HG03060 (cell line): ENCODE results near the gene ZZZ3.
"Not testable (repeated sequence)": the region's sequence is repeated elsewhere in the genome, so short reads cannot be mapped to it uniquely, and the experiment has no call there.

Experiments
- ATAC-seq: cut with Tn5 transposase; IDR thresholded peaks from one replicate; pipeline ENCODE4 v1.9.1; 2021; ENCODE audit warnings: low read depth, moderate number of reproducible peaks; ENCODE audit not compliant: unreplicated experiment

Gene ZZZ3

DNA sequence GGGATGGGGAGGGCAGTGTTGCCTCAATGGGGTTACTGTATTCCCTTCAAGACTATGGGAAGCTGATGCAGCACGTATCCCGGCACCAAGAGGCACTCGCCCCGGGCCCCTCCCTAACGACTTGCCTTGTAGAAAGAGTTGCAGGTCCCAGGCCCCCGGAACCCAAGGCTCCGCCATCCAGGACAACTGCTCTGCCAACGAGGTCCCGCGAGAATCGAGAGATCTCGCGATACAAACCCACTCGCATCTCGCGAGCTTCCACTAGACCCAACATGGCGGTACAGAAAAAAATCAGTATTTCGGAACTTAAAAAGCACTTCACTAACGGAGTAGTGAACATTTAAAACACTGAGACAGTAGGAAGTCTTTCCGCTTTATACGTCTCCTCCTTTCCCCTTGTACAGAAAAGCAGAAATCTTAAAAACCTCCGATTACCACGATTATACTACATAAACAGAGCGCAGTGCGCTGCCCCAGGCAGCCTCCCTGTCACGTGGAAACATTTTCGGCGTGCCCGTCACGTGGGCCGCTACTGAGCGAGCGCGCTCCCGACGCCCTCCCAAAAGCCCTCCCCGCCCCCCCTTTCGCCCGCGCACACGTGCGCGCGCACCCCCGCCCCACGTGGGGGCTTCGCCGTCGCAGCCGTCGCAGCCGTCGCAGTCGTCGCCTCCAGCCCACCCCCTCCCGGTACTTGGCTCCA lies at the start of gene ZZZ3:
TSS of gene ZZZ3 (minus strand) at position 199 of the 700 bp plus-strand sequence. CDS start 49,304 bp downstream, outside the sequence.
- ATAC-seq: peak; percentile 76

GRCh38 chr1:77732090-77732489 lies 49.6 kb upstream of the ZZZ3 start:
- no peak for ATAC-seq

GRCh38 chr1:77725706-77726105 lies 43.2 kb upstream of the ZZZ3 start:
- ATAC-seq: no peak

DNA sequence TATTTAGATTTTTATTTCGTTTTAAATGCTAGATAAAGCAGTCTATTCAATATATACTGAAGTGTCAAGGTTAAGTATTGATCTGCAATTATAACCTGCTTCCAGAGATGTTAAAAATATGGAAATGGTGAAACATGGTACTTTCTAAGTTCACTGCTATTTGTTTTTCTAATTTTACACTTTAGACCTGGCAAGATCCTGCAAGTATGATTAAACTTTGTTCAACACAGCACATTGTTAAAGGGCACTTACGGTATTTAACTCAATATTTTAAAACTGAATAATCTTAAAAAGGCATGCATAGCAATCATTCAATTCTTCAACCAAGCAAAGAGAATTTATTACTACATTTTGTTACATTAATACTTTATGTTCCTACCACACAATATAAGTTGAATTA lies 35.7 kb upstream of the ZZZ3 start:
- no peak for ATAC-seq

- ATAC-seq: no peak
Measured at GRCh38 chr1:77716065-77716464, 33.6 kb upstream of the ZZZ3 start.

DNA sequence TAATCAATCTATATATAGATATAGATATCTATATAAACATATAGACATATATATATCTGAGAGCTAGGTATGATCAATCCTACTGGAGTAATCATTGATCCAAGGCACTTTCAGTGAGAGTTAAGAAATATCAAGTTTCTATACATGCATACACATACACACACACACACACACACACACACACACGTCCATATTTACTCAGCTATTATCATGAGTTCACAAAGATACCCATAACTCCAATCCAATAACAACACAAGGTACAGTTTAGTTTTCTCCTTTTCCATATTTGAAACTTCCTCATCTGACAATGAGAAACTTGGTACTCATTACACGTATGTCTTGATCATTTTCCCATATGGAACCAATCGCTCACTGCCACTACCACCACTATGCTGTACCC lies 27.3 kb upstream of the ZZZ3 start:
- no peak for ATAC-seq

DNA sequence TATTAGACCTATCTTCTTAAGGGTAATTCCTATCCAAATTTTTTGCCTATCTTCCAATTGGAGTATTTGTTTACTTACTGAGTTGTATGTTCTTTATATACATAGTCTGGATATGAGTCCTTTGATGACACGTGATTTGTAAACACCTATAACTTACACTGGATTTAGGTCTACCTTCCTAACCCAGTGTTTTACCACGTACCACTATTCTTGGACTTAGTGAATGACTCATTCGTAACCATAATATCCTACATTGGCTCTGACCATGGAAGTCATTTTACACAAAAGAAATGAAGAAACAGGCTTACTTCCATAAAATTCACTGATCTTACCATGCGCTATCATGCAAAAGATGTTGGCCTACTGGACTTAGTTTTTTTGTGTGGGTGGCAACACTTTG lies 23.9 kb upstream of the ZZZ3 start:
- no peak for ATAC-seq

GRCh38 chr1:77704736-77705135 lies 22.3 kb upstream of the ZZZ3 start:
- ATAC-seq: no peak

GRCh38 chr1:77699673-77700072 lies 17.2 kb upstream of the ZZZ3 start:
- not testable (repeated sequence) for ATAC-seq

DNA sequence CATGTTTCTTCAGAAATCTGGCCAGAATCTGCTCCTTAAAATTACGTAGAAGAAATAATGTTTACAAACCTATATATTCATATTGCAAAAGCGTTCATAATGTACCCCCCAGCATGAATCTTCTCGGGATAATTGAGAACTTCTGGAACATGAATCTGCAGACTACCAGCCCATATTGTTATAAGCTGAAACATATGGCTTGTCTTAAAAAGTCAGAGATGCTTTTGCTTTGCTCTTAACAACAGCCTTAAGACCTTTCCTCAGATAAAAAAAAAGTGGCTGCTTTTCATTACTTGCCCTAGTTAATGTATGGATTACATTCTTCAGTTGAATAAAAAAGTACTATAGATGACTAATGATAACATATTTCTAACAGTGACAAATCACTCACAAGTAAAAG lies 15.0 kb upstream of the ZZZ3 start:
- no peak for ATAC-seq

DNA sequence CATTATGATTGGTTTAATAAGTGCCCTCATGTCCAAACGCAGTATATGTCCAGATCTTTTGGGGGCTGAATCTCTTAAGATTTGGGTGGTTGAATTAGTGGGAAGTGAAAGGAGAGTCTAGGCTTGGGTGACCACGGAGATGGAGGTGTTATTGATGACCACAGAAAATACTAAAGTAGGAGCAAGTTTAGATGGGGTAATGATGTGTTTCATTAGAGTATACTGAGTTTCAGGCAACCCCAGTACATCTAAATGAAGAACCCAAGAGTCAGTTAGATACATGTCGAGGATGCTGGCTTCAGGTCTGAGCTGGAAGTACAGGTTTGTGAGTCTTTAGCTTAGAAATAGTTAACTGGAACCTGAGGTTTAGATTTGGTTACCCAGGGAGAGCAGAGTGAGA lies 6.5 kb upstream of the ZZZ3 start:
- peak; percentile 52 for ATAC-seq

- no peak for ATAC-seq
Measured at GRCh38 chr1:77687519-77687906, 5.1 kb upstream of the ZZZ3 start.

DNA sequence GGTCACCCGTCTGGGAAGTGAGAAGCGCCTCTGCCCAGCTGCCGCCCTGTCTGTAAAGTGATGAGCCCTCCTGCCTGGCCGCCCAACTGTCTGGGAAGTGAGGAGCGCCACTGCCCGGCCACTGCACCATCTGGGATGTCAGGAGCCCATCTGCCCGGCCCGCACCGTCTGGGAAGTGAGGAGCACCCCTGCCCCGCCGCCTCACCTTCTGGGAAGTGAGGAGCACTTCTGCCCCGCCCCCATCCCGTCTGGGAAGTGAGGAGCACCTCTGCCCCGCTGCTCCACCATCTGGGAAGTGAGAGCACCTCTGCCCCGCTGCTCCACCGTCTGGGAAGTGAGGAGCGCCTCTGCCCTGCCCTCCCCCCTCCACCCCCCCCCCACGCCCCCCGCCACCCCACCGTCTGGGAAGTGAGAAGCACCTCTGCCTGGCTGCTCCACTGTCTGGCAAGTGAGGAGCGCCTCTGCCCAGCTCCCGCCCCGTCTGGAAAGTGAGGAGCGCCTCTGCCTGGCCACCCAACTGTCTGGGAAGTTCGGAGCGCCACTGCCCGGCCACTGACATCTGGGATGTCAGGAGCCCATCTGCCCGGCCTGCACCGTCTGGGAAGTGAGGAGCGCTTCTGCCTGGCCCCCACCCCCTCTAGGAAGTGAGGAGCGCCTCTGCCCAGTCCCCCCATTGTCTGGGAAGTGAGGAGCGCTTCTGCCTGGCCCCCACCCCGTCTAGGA lies 4.5 kb upstream of the ZZZ3 start:
- no peak for ATAC-seq

DNA sequence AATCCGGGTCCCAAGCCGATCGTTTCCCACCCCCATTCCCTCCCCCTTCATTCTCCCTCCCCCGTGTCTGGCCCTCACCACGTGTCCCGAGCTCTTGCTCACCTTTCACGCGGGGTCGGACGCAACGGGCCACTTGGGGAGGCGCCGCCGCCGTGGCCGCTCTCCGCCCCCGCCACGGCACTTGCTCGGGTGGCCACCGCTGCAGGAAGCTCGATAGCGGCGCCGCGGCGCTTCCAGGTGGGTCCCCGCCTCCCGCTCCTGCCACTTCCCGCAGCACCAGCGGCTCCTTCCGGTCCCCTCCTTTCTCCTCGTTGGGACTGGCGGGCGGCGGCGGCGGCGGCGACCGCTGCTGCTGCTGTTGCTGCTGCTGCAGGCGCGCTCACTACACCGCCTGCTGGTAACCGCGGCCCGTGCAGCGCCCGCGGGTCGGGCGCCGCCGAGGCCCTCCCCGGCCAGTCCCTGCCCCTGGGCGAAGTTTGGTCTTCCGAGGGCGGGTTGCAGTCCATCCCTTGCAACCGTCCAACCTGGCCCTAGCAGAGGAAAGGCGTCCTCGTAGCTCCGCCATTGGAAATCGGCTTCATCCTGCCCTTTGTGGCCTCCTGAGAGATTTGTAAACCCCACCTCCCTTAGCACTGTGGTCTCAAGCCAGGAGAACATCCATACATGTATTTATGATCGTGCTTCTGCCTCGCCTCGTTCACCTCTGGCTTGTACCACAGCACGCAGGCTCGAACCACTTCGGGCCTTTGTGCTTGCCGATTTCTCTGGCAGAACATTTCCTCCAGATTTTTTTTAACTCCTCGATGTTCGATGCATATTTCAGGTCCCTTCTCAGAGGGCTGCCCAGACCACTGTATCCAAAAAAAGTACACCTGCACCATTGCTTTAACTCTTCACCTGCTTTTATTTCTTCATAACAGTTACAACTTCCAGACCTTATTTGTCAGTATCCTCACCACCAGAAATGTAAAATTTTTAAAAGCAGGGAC lies 996 bp upstream of the ZZZ3 start:
- ATAC-seq: peak; percentile 38

DNA sequence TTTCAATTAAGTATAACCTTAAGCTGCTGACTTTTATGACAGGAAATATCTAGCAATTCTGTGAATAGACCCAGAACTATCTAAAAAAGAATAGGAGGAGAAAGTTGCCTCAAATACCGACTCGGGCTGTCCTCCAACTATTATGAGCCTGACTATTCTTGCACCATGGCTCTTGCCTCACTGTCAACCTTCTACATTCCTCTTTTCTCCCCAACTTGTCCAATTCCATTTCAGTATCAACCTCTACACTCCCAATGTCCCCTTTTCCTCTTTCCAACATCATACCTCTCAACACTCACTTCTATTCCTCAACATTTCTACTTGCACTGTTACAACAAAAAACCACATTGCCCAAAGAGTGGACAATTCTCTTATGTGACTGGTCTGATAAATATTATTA lies 2.3 kb downstream of the ZZZ3 start:
- ATAC-seq: no peak

- ATAC-seq: no peak
Measured at GRCh38 chr1:77678660-77679610, 3.5 kb downstream of the ZZZ3 start.

- not testable (repeated sequence) for ATAC-seq
Measured at GRCh38 chr1:77674807-77675206, 7.7 kb downstream of the ZZZ3 start.

DNA sequence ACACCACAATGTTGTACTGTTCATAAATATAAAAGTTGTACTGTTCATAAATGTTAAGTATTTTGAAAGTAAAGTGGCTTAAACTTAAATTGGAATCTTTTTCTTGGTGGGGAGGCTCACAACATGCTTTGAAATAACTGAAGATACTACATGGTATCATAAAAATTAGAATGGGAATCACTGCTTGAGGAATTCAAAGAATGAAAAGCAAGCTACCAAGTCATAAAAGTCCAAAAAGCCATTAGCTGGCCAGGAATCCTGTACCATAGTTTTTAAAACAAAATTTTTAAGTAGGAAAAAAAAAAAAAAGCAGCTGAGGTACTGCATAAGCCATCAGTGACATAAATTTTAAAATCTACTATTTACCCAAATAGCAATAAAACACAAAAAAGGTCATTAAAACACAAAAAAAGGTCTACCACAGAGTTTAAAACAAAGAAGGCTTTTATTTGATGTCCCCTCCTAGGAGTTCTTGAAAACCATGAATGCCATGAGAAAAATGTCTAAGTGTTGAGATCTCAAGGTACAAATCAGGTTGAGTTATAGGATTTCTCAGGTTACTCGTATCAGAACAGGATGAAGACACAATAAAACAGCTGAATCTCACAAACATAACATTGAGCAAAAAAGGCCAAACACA lies 8.6 kb downstream of the ZZZ3 start:
- ATAC-seq: no peak

- ATAC-seq: no peak
Measured at GRCh38 chr1:77673030-77673429, 9.4 kb downstream of the ZZZ3 start.
